GM06990 (cell line): ENCODE results near the gene MCUR1.

Source experiments
- DNase-seq: peaks from one replicate; pipeline ENCODE4 v3.0.0-alpha.2; 2011; ENCODE audit not compliant: insufficient read length; ENCODE audit errors: extremely low read depth
- H3K27me3 ChIP-seq: replicated peaks from 2 replicates; pipeline ENCODE4 v1.6.0; 2011; ENCODE audit warnings: low read length; ENCODE audit not compliant: control insufficient read depth, insufficient read depth
- H3K36me3 ChIP-seq: 2 replicates; pipeline ENCODE4 v1.5.1; 2011; ENCODE audit warnings: low read length; ENCODE audit not compliant: control insufficient read depth, insufficient read depth
- H3K4me3 ChIP-seq: replicated peaks from 2 replicates; pipeline ENCODE4 v1.5.1; 2011; ENCODE audit warnings: low read depth, mild to moderate bottlenecking, control low read depth, low read length
- TF ChIP-seq, protein P1 (sequence below): IDR thresholded peaks from 2 replicates; pipeline ENCODE4 v1.5.1; 2011; ENCODE audit warnings: low read length, control low read depth, mild to moderate bottlenecking, inconsistent platforms; ENCODE audit not compliant: insufficient read depth, poor library complexity, severe bottlenecking

The MCUR1 gene

DNA sequence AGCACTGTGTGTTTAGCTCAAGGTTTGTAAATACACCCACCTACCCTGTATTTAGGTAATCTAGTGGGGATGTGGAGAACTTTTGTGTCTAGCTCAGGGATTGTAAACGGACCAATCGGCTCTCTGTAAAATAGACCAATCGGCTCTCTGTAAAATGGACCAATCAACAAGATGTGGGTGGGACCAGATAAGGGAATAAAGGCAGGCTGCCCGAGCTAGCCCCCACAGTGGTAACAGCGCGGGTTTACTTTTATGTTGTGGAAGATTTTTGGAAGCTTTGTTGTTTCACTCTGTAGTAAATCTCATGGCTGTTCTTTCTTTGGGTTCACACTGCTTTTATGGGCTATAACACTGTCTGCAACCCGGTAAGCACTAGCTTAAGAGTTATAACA lies 70.6 kb downstream of the MCUR1 start:
- no peak for DNase-seq
- Histone ChIP-seq H3K27me3 (no peaks in the 10 kb centered on the region), H3K36me3 (no peaks in the 10 kb centered on the region), H3K4me3 (no peak overlapping the region)
- TF ChIP-seq, protein P1, sequence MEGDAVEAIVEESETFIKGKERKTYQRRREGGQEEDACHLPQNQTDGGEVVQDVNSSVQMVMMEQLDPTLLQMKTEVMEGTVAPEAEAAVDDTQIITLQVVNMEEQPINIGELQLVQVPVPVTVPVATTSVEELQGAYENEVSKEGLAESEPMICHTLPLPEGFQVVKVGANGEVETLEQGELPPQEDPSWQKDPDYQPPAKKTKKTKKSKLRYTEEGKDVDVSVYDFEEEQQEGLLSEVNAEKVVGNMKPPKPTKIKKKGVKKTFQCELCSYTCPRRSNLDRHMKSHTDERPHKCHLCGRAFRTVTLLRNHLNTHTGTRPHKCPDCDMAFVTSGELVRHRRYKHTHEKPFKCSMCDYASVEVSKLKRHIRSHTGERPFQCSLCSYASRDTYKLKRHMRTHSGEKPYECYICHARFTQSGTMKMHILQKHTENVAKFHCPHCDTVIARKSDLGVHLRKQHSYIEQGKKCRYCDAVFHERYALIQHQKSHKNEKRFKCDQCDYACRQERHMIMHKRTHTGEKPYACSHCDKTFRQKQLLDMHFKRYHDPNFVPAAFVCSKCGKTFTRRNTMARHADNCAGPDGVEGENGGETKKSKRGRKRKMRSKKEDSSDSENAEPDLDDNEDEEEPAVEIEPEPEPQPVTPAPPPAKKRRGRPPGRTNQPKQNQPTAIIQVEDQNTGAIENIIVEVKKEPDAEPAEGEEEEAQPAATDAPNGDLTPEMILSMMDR = no peak

DNA sequence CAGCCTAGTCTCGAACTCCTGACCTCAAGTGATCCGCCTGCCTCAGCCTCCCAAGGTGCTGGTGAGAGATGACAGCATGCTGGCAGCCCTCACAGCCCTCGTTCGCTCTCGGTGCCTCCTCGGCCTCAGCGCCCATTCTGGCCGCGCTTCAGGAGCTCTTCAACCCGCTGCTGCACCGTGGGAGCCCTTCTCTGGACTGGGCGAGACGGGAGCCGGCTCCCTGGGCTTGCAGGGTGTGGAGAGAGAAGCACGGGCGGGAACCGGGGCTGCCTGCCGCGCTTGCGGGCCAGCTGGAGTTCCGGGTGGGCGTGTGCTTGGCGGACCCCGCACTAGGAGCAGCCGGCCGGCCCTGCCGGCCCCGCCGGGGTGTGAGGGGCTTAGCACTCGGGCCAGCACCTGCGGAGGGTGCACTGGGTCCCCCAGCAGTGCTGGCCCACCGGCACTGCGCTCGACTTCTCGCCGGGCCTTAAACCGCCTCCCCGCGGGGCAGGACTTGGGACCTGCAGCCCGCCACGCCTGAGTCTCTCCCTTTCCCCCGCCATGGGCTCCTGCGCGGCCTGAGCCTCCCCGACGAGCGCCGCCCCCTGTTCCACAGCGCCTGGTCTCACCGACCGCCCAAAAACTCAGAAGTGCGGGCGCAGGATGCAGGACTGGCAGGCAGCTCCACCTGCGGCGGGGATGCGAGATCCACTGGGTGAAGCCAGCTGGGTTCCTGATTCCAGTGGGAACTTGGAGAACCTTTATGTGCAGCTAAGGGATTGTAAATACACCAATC lies 71.2 kb downstream of the MCUR1 start:
- TF ChIP-seq, protein P1 = no peak
- Histone ChIP-seq H3K4me3 (no peak overlapping the region), H3K36me3 (no peaks in the 10 kb centered on the region), H3K27me3 (no peaks in the 10 kb centered on the region)
- DNase-seq = no peak

DNA sequence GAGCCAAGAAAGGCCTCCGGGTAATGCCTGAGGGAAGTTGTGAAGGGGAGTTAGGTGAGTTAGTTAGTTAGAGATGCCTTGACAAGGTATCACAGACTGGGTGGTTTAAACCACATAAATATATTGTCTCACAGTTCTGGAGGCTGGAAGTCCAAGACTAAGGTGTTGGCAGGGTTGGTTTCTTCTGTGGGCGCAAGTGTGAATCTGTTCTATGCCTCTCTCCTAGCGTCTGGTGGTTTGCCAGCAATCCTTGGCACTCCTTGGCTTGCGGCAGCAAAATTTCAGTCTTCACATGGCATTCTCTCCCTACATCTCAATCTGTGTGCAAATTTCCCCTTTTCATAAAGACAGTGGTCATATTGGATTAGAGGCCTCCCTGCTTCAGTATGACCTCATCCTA lies 73.0 kb downstream of the MCUR1 start:
- no peak overlapping the region for H3K4me3 ChIP-seq
- no peaks in the 10 kb centered on the region for H3K36me3 ChIP-seq
- DNase-seq = no peak
- TF ChIP-seq, protein P1 = no peak
- no peaks in the 10 kb centered on the region for H3K27me3 ChIP-seq
